GM23338 (cell line): ENCODE measurements around the gene KBTBD12. TPM values are rescaled to one million over a fixed set of nuclear protein-coding genes. Genes with fewer than 3 reads are reported as not detected.

Experiments
- ATAC-seq: fragments of 200-7000 bp; cut with Tn5 transposase; 3 replicates; pipeline ENCODE4 v1.9.1; 2020
- DNase-seq: peaks from one replicate; pipeline ENCODE4 v3.0.0-alpha.2; 2015; ENCODE audit warnings: low spot score
- H2AFZ ChIP-seq: fragments of 200-600 bp; sonication (generic); 2 replicates; pipeline ENCODE4 v1.8.0; 2016; ENCODE audit warnings: antibody characterized with exemption, mild to moderate bottlenecking, moderate library complexity
- H3F3A ChIP-seq: fragments of 200-600 bp; sonication (generic); replicated peaks from 2 replicates; pipeline ENCODE4 v1.8.0; 2017; ENCODE audit warnings: antibody characterized with exemption, mixed run types, low read depth
- H3K27ac ChIP-seq: fragments of 200-600 bp; sonication (generic); 2 replicates; pipeline ENCODE4 v1.6.1; 2016; ENCODE audit warnings: low read depth
- H3K27me3 ChIP-seq: fragments of 200-600 bp; sonication (generic); 2 replicates; pipeline ENCODE4 v1.8.0; 2016; ENCODE audit warnings: mild to moderate bottlenecking, mixed run types, moderate library complexity; ENCODE audit not compliant: insufficient read depth
- H3K36me3 ChIP-seq: fragments of 200-600 bp; sonication (generic); 2 replicates; pipeline ENCODE4 v1.8.0; 2016; ENCODE audit warnings: mild to moderate bottlenecking; ENCODE audit not compliant: insufficient read depth
- H3K4me1 ChIP-seq: fragments of 200-600 bp; sonication (generic); 2 replicates; pipeline ENCODE4 v1.8.0; 2016; ENCODE audit warnings: mild to moderate bottlenecking, moderate library complexity; ENCODE audit not compliant: insufficient read depth
- H3K4me2 ChIP-seq: fragments of 200-600 bp; sonication (generic); 2 replicates; pipeline ENCODE4 v1.7.1; 2017; ENCODE audit warnings: mixed run types
- H3K4me3 ChIP-seq: fragments of 200-600 bp; sonication (generic); 2 replicates; pipeline ENCODE4 v1.6.1; 2016; ENCODE audit warnings: mixed run types
- H3K79me2 ChIP-seq: fragments of 200-600 bp; sonication (generic); replicated peaks from 2 replicates; pipeline ENCODE4 v1.8.0; 2017; ENCODE audit warnings: mild to moderate bottlenecking; ENCODE audit not compliant: insufficient read depth
- H3K9me2 ChIP-seq: fragments of 200-600 bp; sonication (generic); 2 replicates; pipeline ENCODE4 v1.8.0; 2017; ENCODE audit not compliant: insufficient read depth
- H4K20me1 ChIP-seq: fragments of 200-600 bp; sonication (generic); replicated peaks from 2 replicates; pipeline ENCODE4 v1.8.0; 2017; ENCODE audit warnings: mild to moderate bottlenecking; ENCODE audit not compliant: insufficient read depth
- H3K27ac Mint-ChIP-seq: 2 replicates; pipeline ENCODE4 v1.8.0; 2020; ENCODE audit warnings: inconsistent platforms, mild to moderate bottlenecking, moderate library complexity, mixed read lengths
- H3K27me3 Mint-ChIP-seq: 3 replicates; pipeline ENCODE4 v1.8.0; 2022; ENCODE audit warnings: low read depth, mild to moderate bottlenecking, moderate library complexity, mixed read lengths, inconsistent platforms; ENCODE audit not compliant: insufficient read depth, poor library complexity
- H3K36me3 Mint-ChIP-seq: 3 replicates; pipeline ENCODE4 v1.8.0; 2021; ENCODE audit warnings: low read depth, mild to moderate bottlenecking, inconsistent platforms, moderate library complexity, mixed read lengths
- H3K4me1 Mint-ChIP-seq: 3 replicates; pipeline ENCODE4 v1.8.0; 2020; ENCODE audit warnings: mild to moderate bottlenecking, inconsistent platforms, mixed read lengths
- H3K4me3 Mint-ChIP-seq: 3 replicates; pipeline ENCODE4 v1.8.0; 2021; ENCODE audit warnings: moderate library complexity, mild to moderate bottlenecking, inconsistent platforms, mixed read lengths
- H3K9me3 Mint-ChIP-seq: 3 replicates; pipeline ENCODE4 v1.8.0; 2020; ENCODE audit warnings: moderate library complexity, mild to moderate bottlenecking, inconsistent platforms, mixed read lengths
- CREB1 ChIP-seq: fragments of 250-450 bp; sonication (Bioruptor Pico); IDR thresholded peaks from 2 replicates; pipeline ENCODE4 v1.5.0; 2020; ENCODE audit warnings: low read depth, mild to moderate bottlenecking, moderate library complexity
- ETS1 ChIP-seq: IDR thresholded peaks from 2 replicates; pipeline ENCODE4 v1.6.1; 2016; ENCODE audit warnings: antibody characterized with exemption
- EZH2 ChIP-seq: fragments of 200-600 bp; sonication (generic); IDR thresholded peaks from one replicate; pipeline ENCODE4 v1.8.0; 2017; ENCODE audit warnings: antibody characterized with exemption, mild to moderate bottlenecking, low read depth; ENCODE audit not compliant: unreplicated experiment
- JUNB ChIP-seq: IDR thresholded peaks from one replicate; pipeline ENCODE4 v1.6.1; 2016; ENCODE audit warnings: antibody characterized with exemption; ENCODE audit not compliant: unreplicated experiment
- NANOG ChIP-seq: IDR thresholded peaks from 2 replicates; pipeline ENCODE4 v1.6.1; 2016; ENCODE audit warnings: antibody characterized with exemption, borderline replicate concordance
- POLR2AphosphoS5 ChIP-seq: IDR thresholded peaks from 2 replicates; pipeline ENCODE4 v1.6.1; 2016; ENCODE audit warnings: antibody characterized with exemption, low read depth
- REST ChIP-seq: IDR thresholded peaks from one replicate; pipeline ENCODE4 v1.6.1; 2018; ENCODE audit warnings: antibody characterized with exemption; ENCODE audit not compliant: unreplicated experiment
- STAT1 ChIP-seq: IDR thresholded peaks from one replicate; pipeline ENCODE4 v1.6.1; 2016; ENCODE audit warnings: antibody characterized with exemption; ENCODE audit not compliant: unreplicated experiment
- ZNF114 ChIP-seq: fragments of 250-450 bp; sonication (Bioruptor Pico); IDR thresholded peaks from 2 replicates; pipeline ENCODE4 v1.5.0; 2020; ENCODE audit warnings: mild to moderate bottlenecking, moderate library complexity
- ZNF331 ChIP-seq: fragments of 250-450 bp; sonication (Bioruptor Pico); IDR thresholded peaks from 2 replicates; pipeline ENCODE4 v1.5.0; 2020; ENCODE audit warnings: low read depth, mild to moderate bottlenecking, moderate library complexity
- ZNF462 ChIP-seq: fragments of 250-450 bp; sonication (Bioruptor Pico); IDR thresholded peaks from 2 replicates; pipeline ENCODE4 v1.5.0; 2020; ENCODE audit warnings: mild to moderate bottlenecking, moderate library complexity
- polyA plus RNA-seq: library from polyadenylated mRNA; unstranded; fragments of >200 nt; fragmentation: Nextera tagmentation; extraction: Ambion mirVana; gene quantifications from 2 replicates; pipeline ENCODE4 v1.2.1, GENCODE V29; 2016
- total RNA-seq: library from RNA; depleted of rRNA; stranded (reverse); fragments of >200 nt; shearing (Covaris generic); gene quantifications from 2 replicates; pipeline ENCODE4 v1.2.3, GENCODE V29; 2014

Gene KBTBD12
- total and polyA plus RNA-seq, 2 experiments from 2014 or later, result 0.53 to 0.69 TPM

GRCh38 chr3:127990461-127990860 lies 75.4 kb downstream of the KBTBD12 start:
- TF ChIP-seq POLR2AphosphoS5 (no peak), ZNF114 (no peak), JUNB (no peak), ZNF331 (no peak)
- H3K27ac ChIP-seq, result no peak overlapping the region
- no peaks in the 10 kb centered on the region for H3F3A ChIP-seq
- H2AFZ ChIP-seq, result no peak overlapping the region
- no peak for DNase-seq
- H3K27me3 Mint-ChIP-seq, result peaks cover 15% of the 10 kb centered on the region
- no peaks in the 10 kb centered on the region for H4K20me1 ChIP-seq
- H3K4me1 ChIP-seq, result no peaks in the 10 kb centered on the region
- H3K4me3 ChIP-seq, result no peak overlapping the region
- H3K4me3 Mint-ChIP-seq, result no peak overlapping the region
- no peak overlapping the region for H3K4me2 ChIP-seq
- no peak overlapping the region for H3K27ac Mint-ChIP-seq
- peaks cover 7% of the 10 kb centered on the region; the same call in 1 of the 2 replicates for H3K27me3 ChIP-seq
- no peaks in the 10 kb centered on the region for H3K79me2 ChIP-seq
- no peaks in the 10 kb centered on the region for H3K9me3 Mint-ChIP-seq
- peaks cover 5% of the 10 kb centered on the region; the same call in 1 of the 3 replicates for H3K4me1 Mint-ChIP-seq
- no peaks in the 10 kb centered on the region for H3K36me3 Mint-ChIP-seq
- peaks cover 7% of the 10 kb centered on the region; the same call in 1 of the 2 replicates for H3K9me2 ChIP-seq
- ATAC-seq, result no peak
- H3K36me3 ChIP-seq, result no peaks in the 10 kb centered on the region

GRCh38 chr3:127991251-127991650 lies 76.2 kb downstream of the KBTBD12 start:
- DNase-seq (no peak), ATAC-seq (no peak)
- Histone ChIP-seq H3K4me2 (no peak overlapping the region), H2AFZ (no peak overlapping the region), H3K27me3 (peaks cover 7% of the 10 kb centered on the region; the same call in 1 of the 2 replicates), H3K27ac (no peak overlapping the region), H3K79me2 (no peaks in the 10 kb centered on the region), H4K20me1 (no peaks in the 10 kb centered on the region), H3K36me3 (no peaks in the 10 kb centered on the region), H3F3A (no peaks in the 10 kb centered on the region), H3K9me2 (peaks cover 7% of the 10 kb centered on the region; the same call in 1 of the 2 replicates), H3K4me3 (no peak overlapping the region), H3K4me1 (no peaks in the 10 kb centered on the region)
- no peak overlapping the region for H3K4me3 Mint-ChIP-seq
- H3K27me3 Mint-ChIP-seq, result peaks cover 14% of the 10 kb centered on the region
- H3K36me3 Mint-ChIP-seq, result no peaks in the 10 kb centered on the region
- H3K9me3 Mint-ChIP-seq, result no peaks in the 10 kb centered on the region
- TF ChIP-seq REST (no peak), STAT1 (no peak), EZH2 (no peak), NANOG (no peak), ZNF331 (no peak), CREB1 (CRISPR knock-in tag) (no peak), ETS1 (no peak), ZNF114 (no peak), ZNF462 (CRISPR knock-in tag) (no peak), JUNB (no peak), POLR2AphosphoS5 (no peak)
- H3K4me1 Mint-ChIP-seq, result peaks cover 5% of the 10 kb centered on the region; the same call in 1 of the 3 replicates
- H3K27ac Mint-ChIP-seq, result no peak overlapping the region
